KMS-11 (cell line): ENCODE results near the gene METTL9.
"Not testable (repeated sequence)": the region's sequence is repeated elsewhere in the genome, so short reads cannot be mapped to it uniquely, and the experiment has no call there.

ENCODE experiments used
- H2AFZ ChIP-seq: fragments of 200-600 bp; sonication (generic); 2 replicates; pipeline ENCODE4 v1.6.1; 2016; ENCODE audit warnings: antibody characterized with exemption, mixed run types, low read depth
- H3K27ac ChIP-seq: fragments of 200-600 bp; sonication (generic); 2 replicates; pipeline ENCODE4 v1.6.1; 2016; ENCODE audit warnings: mild to moderate bottlenecking, mixed run types
- H3K27me3 ChIP-seq: fragments of 200-600 bp; sonication (generic); 2 replicates; pipeline ENCODE4 v1.6.1; 2017; ENCODE audit warnings: mild to moderate bottlenecking, low read depth, mixed run types, moderate library complexity; ENCODE audit not compliant: insufficient read depth
- H3K36me3 ChIP-seq: fragments of 200-600 bp; sonication (generic); 2 replicates; pipeline ENCODE4 v1.6.1; 2017; ENCODE audit warnings: mild to moderate bottlenecking, mixed run types; ENCODE audit not compliant: insufficient read depth
- H3K4me1 ChIP-seq: fragments of 200-600 bp; sonication (generic); 2 replicates; pipeline ENCODE4 v1.6.1; 2016; ENCODE audit warnings: mild to moderate bottlenecking, low read depth, mixed run types; ENCODE audit not compliant: poor library complexity, severe bottlenecking
- H3K4me2 ChIP-seq: fragments of 200-600 bp; sonication (generic); 2 replicates; pipeline ENCODE4 v1.7.0; 2016; ENCODE audit warnings: mild to moderate bottlenecking, mixed run types
- H3K4me3 ChIP-seq: fragments of 200-600 bp; sonication (generic); IDR thresholded peaks from 2 replicates; pipeline ENCODE4 v1.6.1; 2017; ENCODE audit warnings: low read depth, low read length, mixed read lengths; ENCODE audit not compliant: insufficient read depth
- H3K79me2 ChIP-seq: fragments of 200-600 bp; sonication (generic); 2 replicates; pipeline ENCODE4 v1.6.1; 2016; ENCODE audit warnings: low read depth, mixed run types; ENCODE audit not compliant: insufficient read depth
- H3K9ac ChIP-seq: fragments of 200-600 bp; sonication (generic); 2 replicates; pipeline ENCODE4 v1.6.1; 2016; ENCODE audit warnings: mild to moderate bottlenecking, mixed run types
- H4K20me1 ChIP-seq: fragments of 200-600 bp; sonication (generic); 2 replicates; pipeline ENCODE4 v1.6.1; 2016; ENCODE audit warnings: mild to moderate bottlenecking, mixed run types; ENCODE audit not compliant: insufficient read depth
- CTCF ChIP-seq: fragments of 200-600 bp; sonication (generic); conservative IDR thresholded peaks from 2 replicates; pipeline ENCODE4 v1.6.1; 2017; ENCODE audit warnings: low read depth, mild to moderate bottlenecking, antibody characterized with exemption, low read length, moderate library complexity, mixed read lengths

METTL9 gene

GRCh38 chr16:21603928-21604327 lies 4.6 kb downstream of the METTL9 start:
- Histone ChIP-seq H2AFZ (no peak overlapping the region), H4K20me1 (peaks cover 10% of the 10 kb centered on the region; the same call in 1 of the 2 replicates), H3K36me3 (no peaks in the 10 kb centered on the region), H3K4me2 (no peak overlapping the region), H3K4me1 (peaks cover 63% of the 10 kb centered on the region), H3K79me2 (peaks cover 87% of the 10 kb centered on the region), H3K27me3 (no peaks in the 10 kb centered on the region), H3K9ac (no peak overlapping the region), H3K27ac (no peak overlapping the region), H3K4me3 (no peak overlapping the region)
- no peak for TF ChIP-seq CTCF

- H3K79me2 ChIP-seq, result peaks cover 97% of the 10 kb centered on the region
- H3K9ac ChIP-seq, H2AFZ ChIP-seq, H3K27me3 ChIP-seq, H3K36me3 ChIP-seq, H3K4me3 ChIP-seq, H3K27ac ChIP-seq, H3K4me2 ChIP-seq: not testable (repeated sequence)
- H4K20me1 ChIP-seq, result peaks cover 10% of the 10 kb centered on the region; the same call in 1 of the 2 replicates
- peaks cover 80% of the 10 kb centered on the region for H3K4me1 ChIP-seq
These were observed 6.5 kb downstream of the METTL9 start for GRCh38 chr16:21605848-21606247.

GRCh38 chr16:21608639-21609328 lies 9.4 kb downstream of the METTL9 start:
- Histone ChIP-seq H3K36me3 (no peaks in the 10 kb centered on the region), H3K4me2 (peak overlapping the region; percentile 61), H3K27ac (peak overlapping the region; percentile 31; the same call in 1 of the 2 replicates), H3K4me3 (no peak overlapping the region), H3K79me2 (peaks cover 88% of the 10 kb centered on the region), H3K9ac (no peak overlapping the region), H3K27me3 (no peaks in the 10 kb centered on the region), H3K4me1 (peaks cover 64% of the 10 kb centered on the region), H4K20me1 (peaks cover 14% of the 10 kb centered on the region; the same call in 1 of the 2 replicates), H2AFZ (no peak overlapping the region)
- no peak for TF ChIP-seq CTCF

- no peak overlapping the region for H3K9ac ChIP-seq
- H3K36me3 ChIP-seq, result no peaks in the 10 kb centered on the region
- no peaks in the 10 kb centered on the region for H3K27me3 ChIP-seq
- peak overlapping the region; percentile 61; the same call in 1 of the 2 replicates for H3K4me2 ChIP-seq
- peaks cover 82% of the 10 kb centered on the region for H3K79me2 ChIP-seq
- peaks cover 57% of the 10 kb centered on the region for H3K4me1 ChIP-seq
- H4K20me1 ChIP-seq, result 0 out of 2 replicates have a peak, but pooled peaks cover 9% of the 10 kb centered on the region
- TF ChIP-seq CTCF, result no peak
- H2AFZ ChIP-seq, result no peak overlapping the region
- H3K4me3 ChIP-seq, result no peak overlapping the region
- H3K27ac ChIP-seq, result no peak overlapping the region
These were observed 10.7 kb downstream of the METTL9 start for GRCh38 chr16:21610006-21610544.

- Histone ChIP-seq H3K79me2 (peaks cover 75% of the 10 kb centered on the region), H3K27ac (no peak overlapping the region), H3K36me3 (no peaks in the 10 kb centered on the region), H3K9ac (no peak overlapping the region), H3K4me3 (no peak overlapping the region), H2AFZ (no peak overlapping the region), H3K4me1 (peaks cover 57% of the 10 kb centered on the region), H3K27me3 (no peaks in the 10 kb centered on the region), H4K20me1 (0 out of 2 replicates have a peak, but pooled peaks cover 9% of the 10 kb centered on the region), H3K4me2 (peak overlapping the region; percentile 61; the same call in 1 of the 2 replicates)
- no peak for TF ChIP-seq CTCF
These were observed 11.4 kb downstream of the METTL9 start for GRCh38 chr16:21610766-21611165.
